Heart right ventricle (tissue), 16 donors: Measurements from ENCODE around the gene MAGI2. TPM values are rescaled to one million over a fixed set of nuclear protein-coding genes. Genes with fewer than 3 reads are reported as not detected.

Experiments
- ATAC-seq, 8 donors: fragments of 200-7000 bp; cut with Tn5 transposase; one replicate each; pipeline ENCODE4 v1.9.1; 2020; ENCODE audit warnings: mild to moderate bottlenecking in 8 of 8, moderate library complexity in 8 of 8, moderate number of reproducible peaks in 1 of 8
- DNase-seq, 2 donors: peaks; one replicate each; pipeline ENCODE4 v3.0.0-alpha.2; 2020
- H3K27ac ChIP-seq, 10 donors: fragments of 200-600 bp; sonication (generic) in 2 of 10; one replicate each; pipeline versions ENCODE4 v1.5.0 to v1.8.0; 2020 to 2022; ENCODE audit warnings: mild to moderate bottlenecking in 3 of 10
- H3K27me3 ChIP-seq, 7 donors: fragments of 200-600 bp; one replicate each; pipeline ENCODE4 v1.8.0; 2021 to 2022; ENCODE audit warnings: mild to moderate bottlenecking in 2 of 7
- H3K36me3 ChIP-seq, 9 donors: fragments of 200-600 bp; sonication (generic) in 1 of 9; one replicate each; pipeline versions ENCODE4 v1.5.0 to v1.8.0; 2020 to 2022; ENCODE audit warnings: mild to moderate bottlenecking in 2 of 9
- H3K4me1 ChIP-seq, 9 donors: fragments of 200-600 bp; sonication (generic) in 1 of 9; one replicate each; pipeline versions ENCODE4 v1.5.0 to v1.8.0; 2020 to 2022; ENCODE audit warnings: mild to moderate bottlenecking in 4 of 9
- H3K4me3 ChIP-seq, 10 donors: fragments of 200-600 bp; sonication (generic) in 2 of 10; one replicate each; pipeline versions ENCODE4 v1.5.0 to v1.8.0; 2020 to 2022; ENCODE audit warnings: mild to moderate bottlenecking in 7 of 10, moderate library complexity in 2 of 10
- H3K9me3 ChIP-seq, 11 donors: fragments of 200-600 bp in 10 of 11; sonication (generic) in 2 of 11; one replicate each; pipeline versions ENCODE4 v1.5.0 to v1.8.0; 2013 to 2022; ENCODE audit warnings: mild to moderate bottlenecking in 2 of 11, control low read depth in 1 of 11, moderate library complexity in 1 of 11
- CTCF ChIP-seq, 9 donors: fragments of 200-600 bp; sonication (generic) in 2 of 9; IDR thresholded peaks; one replicate each; pipeline versions ENCODE4 v1.5.0 to v1.8.0; 2021 to 2022; ENCODE audit warnings: antibody characterized with exemption in 9 of 9, mild to moderate bottlenecking in 5 of 9, moderate library complexity in 1 of 9
- WGBS, 2 donors: extraction: QIAGEN DNeasy Blood & Tissue Kit; methylation state at CpG; one replicate each; pipeline ENCODE4 v1.1.7; 2013; ENCODE audit warnings: inconsistent platforms in 1 of 2; 5-methylcytosine and 5-hydroxymethylcytosine counted together
- intact Hi-C, 10 donors: fragments of 100-400 bp; cut with DNase I; formaldehyde crosslinking; loops; one replicate each; pipeline versions ENCODE4 v1.11.1 to v1.14.2; 2022
- polyA plus RNA-seq, 2 donors: library from polyadenylated mRNA; stranded (reverse); fragments of 200-250 nt; gene quantifications; one replicate each; pipeline ENCODE4 v1.2.3, GENCODE V29; 2013
- total RNA-seq, 10 donors: library from RNA; stranded (reverse); fragmentation: NEBNext Ultra II Directional in 3 of 10; extraction: Animal tissue kit (Norgen Biotek cat#: 25700) in 3 of 10; gene quantifications; one replicate each; pipeline versions ENCODE4 v1.2.1 to v1.2.4, GENCODE V29; 2021 to 2023
- donor health status: Arrhythmogenic right ventricular cardiomyopathy.
- donor health status: ischemic (EF 13 %, LVEDD 7.1; RV severe dilation, severe dysfunction).
- donor health status: healthy with polysubstance abuse.
- donor health status: DM: no; HTN: yes; CAD: no.
- donor health status: DM: no; HTN: no; CAD: no.
- donor health status: ischemic (EF 25% LVEDD 6.9; RV normal size, moderate dysfunction).
- donor health status: ischemic (EF 25% LVEDD 5.7; RV mildly dilated, moderate dysfunction).
- donor health status: healthy.
- donor health status: DM: yes; HTN: yes; CAD: no.
- donor health status: Ischemic cardiomyopathy.
- donor health status: ischemic (EF 35%, LVEDD 5.7; RV mildly dilated, moderate dysfunction).
- donor health status: nonischemic (EF 11% LVEDD 7.7; RV severe dilation, severe dysfunction).
- donor health status: DM: yes; HTN: yes; CAD: no.
- donor health status: PGD.
- donor health status: ischemic (EF 29% LVEDD 5.4; RV normal size, mild dysfunction).
- donor health status: nonischemic (EF 23%, LVEDD 6.1; RV moderate dilation, normal function).

MAGI2 gene
- total and polyA plus RNA-seq, 12 donors = 0.83 to 6.0 (median 4.1) TPM

- no peaks in the 10 kb centered on the region for H3K27me3 ChIP-seq
- ATAC-seq (no peak), DNase-seq (no peak)
- WGBS, 2 donors = 63 to 66% methylated on average over 6 of the region's 6 CpGs
- no peaks in the 10 kb centered on the region for H3K4me1 ChIP-seq
- H3K4me3 ChIP-seq = no peak overlapping the region
- H3K36me3 ChIP-seq = no peaks in the 10 kb centered on the region
- no peak for TF ChIP-seq CTCF (IDR thresholded peaks at IDR 0.05)
- intact Hi-C loops = no loop called here
- no peaks in the 10 kb centered on the region for H3K9me3 ChIP-seq
- H3K27ac ChIP-seq = no peak overlapping the region
Observed at GRCh38 chr7:79268730-79269129, 184.7 kb downstream of the MAGI2 start.

GRCh38 chr7:79258826-79259225 lies 194.6 kb downstream of the MAGI2 start:
- intact Hi-C loops = no loop called here
- Histone ChIP-seq H3K9me3 (no peaks in the 10 kb centered on the region), H3K27ac (no peak overlapping the region), H3K4me3 (no peak overlapping the region), H3K27me3 (no peaks in the 10 kb centered on the region), H3K4me1 (no peaks in the 10 kb centered on the region), H3K36me3 (no peaks in the 10 kb centered on the region)
- no peak for DNase-seq
- WGBS, 2 donors = 64 to 69% methylated on average over 3 of the region's 3 CpGs
- no peak for TF ChIP-seq CTCF (IDR thresholded peaks at IDR 0.05)
- no peak for ATAC-seq

- intact Hi-C loops = no loop called here
- H3K4me3 ChIP-seq = no peak overlapping the region
- ATAC-seq = no peak
- H3K4me1 ChIP-seq = no peaks in the 10 kb centered on the region
- H3K9me3 ChIP-seq = no peaks in the 10 kb centered on the region
- WGBS, 2 donors = 88 to 92% methylated on average over 1 of the region's 1 CpG
- no peaks in the 10 kb centered on the region for H3K36me3 ChIP-seq
- H3K27me3 ChIP-seq = no peaks in the 10 kb centered on the region
- no peak for DNase-seq
- H3K27ac ChIP-seq = no peak overlapping the region
- TF ChIP-seq CTCF (IDR thresholded peaks at IDR 0.05) = no peak
Observed at GRCh38 chr7:79257959-79258358, 195.5 kb downstream of the MAGI2 start.

- no peak overlapping the region for H3K4me3 ChIP-seq
- H3K4me1 ChIP-seq = peaks cover 0 to 4% (median 0%) of the 10 kb centered on the region in 9 donors
- no peak for DNase-seq
- 80 to 87% methylated on average over 4 of the region's 4 CpGs for WGBS, 2 donors
- no peaks in the 10 kb centered on the region for H3K36me3 ChIP-seq
- peaks cover 0 to 9% (median 0%) of the 10 kb centered on the region in 11 donors for H3K9me3 ChIP-seq
- no peak for ATAC-seq
- no peak for TF ChIP-seq CTCF (IDR thresholded peaks at IDR 0.05)
- H3K27ac ChIP-seq = no peak overlapping the region
- no peaks in the 10 kb centered on the region for H3K27me3 ChIP-seq
- intact Hi-C loops = no loop called here
Observed at GRCh38 chr7:79245623-79246249, 207.7 kb downstream of the MAGI2 start.
